HG02973 (cell line): ENCODE results near the gene ABR.
"Not testable (repeated sequence)": the region's sequence is repeated elsewhere in the genome, so short reads cannot be mapped to it uniquely, and the experiment has no call there.

Experiments used
- ATAC-seq: cut with Tn5 transposase; IDR thresholded peaks from one replicate; pipeline ENCODE4 v1.9.1; 2021; ENCODE audit warnings: moderate library complexity; ENCODE audit not compliant: unreplicated experiment

The ABR gene

GRCh38 chr17:973053-973452 is 206.7 kb downstream of the ABR start:
- no peak for ATAC-seq

GRCh38 chr17:971861-972260 is 207.9 kb downstream of the ABR start:
- not testable (repeated sequence) for ATAC-seq

- no peak for ATAC-seq
These were observed 209.4 kb downstream of the ABR start for GRCh38 chr17:970364-970763.

- no peak for ATAC-seq
These were observed 209.9 kb downstream of the ABR start for GRCh38 chr17:969811-970355.

GRCh38 chr17:968812-969730 is 210.7 kb downstream of the ABR start:
- ATAC-seq: no peak

- no peak for ATAC-seq
These were observed 212.7 kb downstream of the ABR start for GRCh38 chr17:967122-967521.

- ATAC-seq: no peak
These were observed 214.3 kb downstream of the ABR start for GRCh38 chr17:965311-965989.

- no peak for ATAC-seq
These were observed 214.9 kb downstream of the ABR start for GRCh38 chr17:964876-965275.

GRCh38 chr17:962670-963069 is 217.1 kb downstream of the ABR start:
- no peak for ATAC-seq

- no peak for ATAC-seq
These were observed 217.6 kb downstream of the ABR start for GRCh38 chr17:962166-962565.

- ATAC-seq: no peak
These were observed 220.9 kb downstream of the ABR start for GRCh38 chr17:958712-959451.

GRCh38 chr17:957856-958421 is 221.8 kb downstream of the ABR start:
- no peak for ATAC-seq

- ATAC-seq: no peak
These were observed 222.9 kb downstream of the ABR start for GRCh38 chr17:956905-957304.

GRCh38 chr17:954431-955164 is 225.2 kb downstream of the ABR start:
- no peak for ATAC-seq

GRCh38 chr17:953767-954166 is 226.0 kb downstream of the ABR start:
- no peak for ATAC-seq
